Colon (tissue), 2 donors: Measurements from ENCODE around the gene WNT7B.

Source experiments
- FAIRE-seq: peaks from 2 replicates; lab custom pipeline; 2012; peaks lifted over from hg19 to GRCh38; lab: Jason Lieb, UNC
- donor health status: control.
- donor health status: control.

The WNT7B gene

GRCh38 chr22:45905924-45906865, 70.8 kb downstream of the WNT7B start:
- FAIRE-seq, result no peak

GRCh38 chr22:45905326-45905923, 71.5 kb downstream of the WNT7B start:
- FAIRE-seq, result no peak

DNA sequence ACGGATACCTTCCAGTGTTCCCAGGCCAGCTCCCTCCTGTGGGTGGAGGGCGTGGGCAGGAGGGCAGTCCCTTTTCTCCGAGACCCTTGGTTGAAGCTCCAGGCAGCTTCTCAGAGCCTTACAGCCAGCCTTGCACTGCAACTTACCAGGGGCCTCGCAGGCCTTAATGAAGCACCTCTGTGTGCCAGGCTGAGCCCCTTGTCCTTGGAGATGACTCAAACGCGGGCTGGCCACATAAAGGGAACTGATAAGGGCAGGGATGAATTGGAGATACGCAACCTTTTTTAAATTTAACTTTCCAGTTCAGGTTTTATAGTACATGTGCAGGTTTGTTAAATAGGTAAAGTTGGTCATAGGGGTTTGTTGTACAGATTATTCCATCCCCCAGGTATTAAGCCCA, 72.7 kb downstream of the WNT7B start:
- FAIRE-seq, result no peak

DNA sequence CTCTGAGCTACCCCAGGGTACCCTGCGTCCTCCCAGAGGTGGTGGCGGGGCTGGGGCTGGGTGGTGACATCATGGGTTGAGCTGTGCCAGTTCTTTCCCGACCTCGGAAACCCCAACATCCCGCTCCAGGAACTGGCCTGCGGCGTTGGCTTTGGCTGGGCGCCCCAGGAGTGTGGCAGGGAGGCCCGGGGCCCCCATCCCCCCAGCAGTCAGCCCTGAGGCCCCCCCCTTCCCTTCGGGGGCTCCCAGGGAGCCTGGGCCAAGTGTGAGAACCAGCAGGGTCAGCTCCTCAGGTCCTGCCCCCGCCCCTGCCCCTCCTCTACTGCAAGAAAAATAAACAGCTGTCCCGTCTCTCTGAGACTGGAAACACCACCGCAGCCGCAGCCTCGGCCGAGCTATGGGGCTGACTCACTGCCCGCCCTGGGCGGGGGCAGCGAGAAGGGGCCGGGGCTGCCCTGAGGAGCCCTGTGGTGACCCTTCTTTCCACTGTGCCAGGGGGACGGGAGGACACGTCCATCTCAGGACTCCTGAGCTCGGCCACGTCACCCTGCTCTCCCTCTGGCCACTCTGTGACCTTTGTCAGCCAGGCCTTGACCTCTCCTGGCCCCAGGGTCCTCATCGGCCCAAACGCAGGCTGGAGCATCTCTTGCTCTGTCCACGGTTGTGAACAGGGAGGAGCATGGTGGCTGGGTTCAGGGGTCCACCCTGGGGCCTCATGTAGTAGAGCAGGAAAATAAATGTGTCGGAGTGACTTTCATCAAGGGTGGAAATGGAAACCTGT, 73.4 kb downstream of the WNT7B start:
- no peak for FAIRE-seq

- FAIRE-seq, result no peak
Measured at GRCh38 chr22:45897736-45898135, 79.2 kb downstream of the WNT7B start.

DNA sequence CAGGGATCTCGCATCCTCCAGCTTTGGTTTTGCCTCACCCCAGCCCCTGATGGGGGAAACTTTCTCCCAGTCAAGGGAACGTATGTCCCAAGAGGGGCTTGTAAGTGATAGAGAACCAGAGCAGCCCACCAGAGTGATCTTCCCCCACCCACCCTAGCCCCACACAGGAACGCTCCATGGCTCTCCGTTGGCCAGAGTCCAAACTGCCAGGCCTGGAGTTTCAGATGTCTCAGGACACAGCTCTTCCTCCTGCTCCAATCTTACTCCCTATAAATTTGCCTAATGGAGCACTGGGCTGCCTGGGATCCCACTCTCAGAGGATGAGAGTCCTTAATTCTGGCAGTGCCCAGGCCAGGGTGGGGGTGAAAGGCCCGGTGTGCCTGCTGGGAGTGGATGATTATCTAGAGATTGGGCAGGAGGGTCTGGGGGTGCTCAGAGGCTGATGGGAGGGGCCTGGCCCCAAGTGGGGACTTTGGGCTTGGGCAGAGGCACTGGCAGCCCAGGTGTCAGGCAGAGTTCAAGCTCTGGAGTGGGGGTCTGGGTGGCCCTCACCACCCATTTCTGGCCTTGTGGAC, 79.9 kb downstream of the WNT7B start:
- FAIRE-seq, result no peak

DNA sequence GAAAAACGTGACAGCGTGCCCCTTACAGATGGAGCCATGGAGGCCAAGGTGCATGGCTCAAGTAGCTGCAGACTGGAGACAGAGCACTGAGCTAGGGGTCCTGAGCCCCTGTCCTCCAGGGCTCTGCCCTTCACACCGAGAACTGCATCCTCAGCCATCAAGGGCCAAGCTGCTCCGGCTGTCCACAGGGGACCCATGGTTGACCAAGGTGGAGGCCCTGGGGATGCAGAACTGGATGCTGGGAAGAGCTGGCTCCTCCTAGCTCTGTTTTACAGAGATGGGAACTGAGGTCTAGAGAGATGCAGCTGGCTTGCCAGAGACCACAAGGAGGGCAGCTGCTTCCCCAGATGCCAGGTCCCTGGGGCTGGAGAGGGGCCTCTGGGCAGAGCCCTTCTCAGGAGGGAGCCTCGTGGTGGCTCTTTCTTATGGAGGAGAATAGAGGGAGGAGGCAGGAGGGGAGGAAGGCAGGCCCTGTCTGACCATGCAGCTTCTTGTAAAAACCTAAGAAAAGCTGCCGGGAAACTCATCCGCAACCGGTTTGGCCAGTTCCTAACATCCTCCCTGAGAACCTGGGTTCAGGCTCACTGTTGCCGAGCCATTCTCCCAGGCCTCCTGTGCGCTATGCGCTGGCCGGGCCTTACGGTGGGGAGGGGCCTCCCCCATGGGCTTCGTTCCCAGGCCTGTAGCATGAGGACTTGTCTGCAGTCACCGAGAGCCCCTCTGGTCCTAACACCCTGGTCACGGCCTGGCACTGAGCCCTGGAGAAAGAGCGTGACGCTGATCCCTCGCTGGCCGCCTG, 80.6 kb downstream of the WNT7B start:
- no peak for FAIRE-seq

DNA sequence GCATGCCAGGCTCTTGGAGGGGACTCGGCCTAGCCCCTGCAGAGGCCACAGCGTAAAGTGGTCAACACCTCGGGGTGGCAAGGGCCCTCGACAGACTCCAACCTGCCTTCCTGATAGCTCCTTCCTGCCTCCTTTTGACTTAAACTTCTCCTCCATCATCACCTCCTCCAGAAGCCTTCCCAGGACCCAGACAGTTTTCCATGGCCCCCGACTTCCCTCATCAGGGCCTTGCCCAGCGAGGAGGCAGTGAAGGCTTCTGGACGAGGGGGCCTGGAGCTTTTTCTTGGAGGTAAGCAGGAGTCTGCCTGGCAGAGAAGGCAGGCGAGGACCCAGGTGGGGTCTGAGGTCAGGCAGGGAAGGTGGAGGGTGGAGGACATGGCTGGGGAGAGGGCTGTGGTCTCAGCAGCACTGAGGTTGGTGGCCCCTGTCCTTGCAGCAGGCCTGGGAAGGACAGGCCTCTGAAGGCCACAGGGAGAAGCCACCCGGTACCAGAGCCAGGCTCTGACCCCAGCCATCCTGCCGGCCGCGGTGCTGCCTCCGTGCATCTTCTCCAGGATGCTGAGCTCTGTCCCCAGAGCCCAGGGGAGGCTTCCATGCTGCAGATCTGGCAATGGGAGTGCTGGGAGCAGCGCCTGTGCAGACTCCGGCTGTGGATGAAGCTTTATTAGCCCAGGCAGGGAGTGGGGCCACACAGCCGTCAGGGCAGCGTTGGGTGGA, 81.4 kb downstream of the WNT7B start:
- no peak for FAIRE-seq

DNA sequence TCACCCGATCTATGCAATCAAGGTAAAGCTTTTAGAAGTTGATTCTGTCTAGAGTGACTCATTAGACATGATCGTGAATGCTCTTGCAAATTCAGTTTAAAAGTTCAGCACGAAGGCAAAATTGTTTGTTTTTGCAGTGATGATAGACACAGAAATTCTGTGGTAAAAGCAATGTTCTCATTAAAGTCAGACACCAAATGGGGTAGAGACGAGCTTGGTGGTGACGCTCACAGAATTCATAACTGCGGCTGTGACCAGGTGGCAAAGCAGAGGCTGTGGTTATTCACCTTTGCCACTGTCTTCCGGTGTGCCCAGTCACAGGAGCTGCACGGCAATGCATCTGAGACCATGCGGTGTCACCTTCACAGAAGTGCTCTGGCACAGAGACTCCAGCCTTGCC, 83.4 kb downstream of the WNT7B start:
- FAIRE-seq, result no peak

DNA sequence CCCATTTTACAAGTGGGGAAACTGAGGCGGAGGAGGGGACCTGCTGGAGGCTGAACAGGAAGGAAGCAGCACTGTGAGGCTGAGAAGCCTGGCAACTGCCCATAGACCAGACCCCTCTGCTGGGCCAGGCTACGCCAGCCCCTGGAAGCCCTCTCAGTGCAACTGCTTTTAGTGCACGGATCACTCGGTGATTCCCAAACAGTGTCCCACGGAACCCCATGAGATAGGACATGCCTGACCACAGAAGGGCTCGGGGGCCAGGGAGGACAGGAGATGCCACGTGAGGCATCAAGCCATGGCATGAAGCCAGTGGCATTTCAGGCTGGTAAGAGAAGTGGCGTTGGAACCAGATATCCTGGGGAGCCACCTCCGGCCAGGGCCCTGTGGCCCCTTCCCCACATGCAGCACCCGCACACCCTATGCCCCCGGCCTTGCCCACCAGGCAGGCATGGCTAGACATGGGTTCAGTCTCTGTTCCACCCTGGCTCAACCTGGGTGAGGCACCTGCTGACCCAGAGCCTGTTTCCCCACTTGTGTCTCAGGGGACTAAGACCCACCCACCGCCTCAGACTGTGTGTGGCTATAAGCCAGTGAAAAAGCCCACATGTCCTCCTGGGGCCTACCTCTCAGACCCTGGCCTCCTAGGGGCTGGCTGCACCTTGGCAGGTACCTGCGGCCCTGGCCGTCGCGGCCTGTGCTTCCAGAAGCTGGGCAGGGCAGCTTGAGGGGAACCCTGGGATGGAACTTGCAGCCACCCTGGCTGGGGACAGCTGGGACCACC, 84.1 kb downstream of the WNT7B start:
- FAIRE-seq, result no peak

DNA sequence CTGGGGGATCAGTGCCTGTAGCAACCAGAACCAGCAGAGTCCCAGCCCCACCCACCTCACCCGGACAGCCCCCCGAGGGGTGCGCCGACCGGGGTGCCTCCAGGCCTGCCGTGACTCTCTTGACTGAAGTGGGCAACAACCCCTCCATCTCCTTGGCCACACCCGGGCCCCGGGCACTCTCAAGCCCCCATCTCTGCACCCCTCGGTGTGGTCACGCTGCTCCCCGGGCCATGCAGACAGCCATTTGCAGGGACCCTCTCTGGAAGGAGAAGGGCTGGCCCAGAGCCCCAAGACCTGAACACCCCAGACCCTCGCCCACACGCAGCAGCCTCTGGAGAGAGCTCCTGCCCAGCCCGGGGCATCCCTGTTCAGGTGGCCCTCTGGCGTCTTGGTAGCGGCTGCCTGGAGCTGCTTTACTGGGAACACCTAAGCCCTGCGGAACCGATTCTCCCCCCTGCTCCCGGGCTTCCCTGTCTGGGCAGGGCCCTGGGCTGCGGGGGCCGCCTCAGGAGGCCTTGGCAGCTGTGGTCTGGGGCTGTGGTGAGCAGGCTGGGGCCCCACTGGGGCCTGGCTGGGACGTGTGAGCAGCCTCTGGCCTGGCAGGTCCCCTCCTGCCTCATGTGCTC, 84.9 kb downstream of the WNT7B start:
- FAIRE-seq, result no peak

- no peak for FAIRE-seq
Measured at GRCh38 chr22:45891471-45891995, 85.4 kb downstream of the WNT7B start.

- no peak for FAIRE-seq
Measured at GRCh38 chr22:45891021-45891421, 85.9 kb downstream of the WNT7B start.

- no peak for FAIRE-seq
Measured at GRCh38 chr22:45890351-45890635, 86.7 kb downstream of the WNT7B start.

DNA sequence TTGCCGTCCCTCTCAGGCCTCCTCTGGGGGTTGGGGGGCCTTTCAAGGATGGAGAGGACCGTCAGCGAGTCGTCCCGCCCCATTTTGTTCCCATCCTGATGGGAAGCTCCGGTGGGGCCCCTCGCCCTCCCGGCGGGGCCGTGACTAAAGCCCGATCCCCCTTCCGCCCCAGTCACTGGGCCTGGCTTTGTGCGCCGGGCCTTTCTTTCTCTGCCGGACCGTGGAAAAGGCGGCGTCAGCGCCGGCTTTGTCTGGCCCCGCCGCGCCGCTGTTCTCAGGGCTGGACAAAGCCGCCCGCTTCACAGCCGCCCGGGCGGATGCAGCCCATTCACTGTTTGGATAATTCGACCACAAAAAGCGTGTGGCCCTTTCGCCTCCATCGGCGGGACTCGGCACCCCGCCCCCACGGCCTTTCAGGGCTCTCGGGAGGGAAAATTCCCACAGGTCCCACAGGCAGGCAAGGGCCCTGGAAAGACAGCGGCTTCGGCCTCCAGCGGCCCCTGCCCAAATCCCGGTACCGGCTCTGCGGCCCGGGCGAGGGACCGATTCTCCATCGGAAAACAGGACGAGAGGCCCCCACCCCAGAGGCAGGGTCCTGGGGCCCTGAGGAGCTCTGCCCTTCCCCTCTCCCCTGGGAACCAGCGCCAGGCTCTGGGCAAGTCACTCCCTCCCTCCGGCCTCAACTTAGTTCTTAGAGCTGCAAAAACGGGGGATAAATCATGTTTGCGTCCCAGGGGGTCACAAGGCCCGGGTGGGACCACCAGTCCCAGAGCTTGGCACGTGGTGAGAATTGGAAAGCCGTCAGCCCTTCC, 87.2 kb downstream of the WNT7B start:
- no peak for FAIRE-seq

DNA sequence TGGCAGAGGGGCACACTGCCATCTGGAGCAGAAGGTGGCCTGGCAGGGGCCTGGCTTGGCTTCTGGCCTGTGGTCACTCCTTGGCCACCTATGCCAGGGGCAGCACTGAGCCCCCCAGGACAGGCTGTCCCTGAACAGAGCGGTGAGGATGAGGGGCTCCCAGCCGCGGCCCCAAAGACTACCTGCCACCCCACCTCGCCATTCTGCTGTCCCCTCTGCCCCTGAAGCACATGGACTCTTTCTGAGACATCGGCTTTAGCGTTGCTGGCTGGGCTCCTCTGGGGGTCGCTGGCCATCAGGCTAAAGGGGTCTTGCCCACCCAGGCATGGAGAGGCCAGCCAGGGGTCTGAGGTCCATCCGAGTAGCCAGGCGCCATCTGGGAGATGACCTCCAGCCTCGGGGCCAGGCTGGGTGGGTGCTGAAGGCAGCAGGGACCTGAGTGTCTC, 87.8 kb downstream of the WNT7B start:
- no peak for FAIRE-seq

GRCh38 chr22:45888221-45889092, 88.5 kb downstream of the WNT7B start:
- no peak for FAIRE-seq
